ENCODE results near the gene PCBP3. TPM values are rescaled to one million over a fixed set of nuclear protein-coding genes. Genes with fewer than 3 reads are reported as not detected.

Gene PCBP3
- total RNA-seq, 2 donors from 2014 or later, result 2.1 to 5.3 TPM

GRCh38 chr21:45768740-45769048 is 125.2 kb downstream of the PCBP3 start:
- Histone ChIP-seq H3K27ac (no peak overlapping the region), H3K4me1 (no peaks in the 10 kb centered on the region), H3K36me3 (no peaks in the 10 kb centered on the region), H3K4me3 (no peak overlapping the region), H3K27me3 (no peaks in the 10 kb centered on the region), H3K9me3 (no peaks in the 10 kb centered on the region), H3K9ac (ENCODE audit: low read depth in 2 of 2, low read length in 2 of 2) (no peak overlapping the region)
- DNase-seq, result no peak
- intact Hi-C loops (cut with DNase I), result no loop called here
- no peak for TF ChIP-seq CTCF (IDR thresholded peaks at IDR 0.05)

GRCh38 chr21:45769294-45769693 is 125.8 kb downstream of the PCBP3 start:
- no peak for TF ChIP-seq CTCF (IDR thresholded peaks at IDR 0.05)
- no peaks in the 10 kb centered on the region for H3K9me3 ChIP-seq
- intact Hi-C loops (cut with DNase I), result no loop called here

GRCh38 chr21:45769896-45770295 is 126.4 kb downstream of the PCBP3 start:
- TF ChIP-seq CTCF (IDR thresholded peaks at IDR 0.05), result no peak
- no peaks in the 10 kb centered on the region for H3K4me1 ChIP-seq
- no peak for DNase-seq
- no peaks in the 10 kb centered on the region for H3K36me3 ChIP-seq
- H3K9me3 ChIP-seq, result no peaks in the 10 kb centered on the region
- H3K9ac ChIP-seq (ENCODE audit: low read depth in 2 of 2, low read length in 2 of 2), result no peak overlapping the region
- intact Hi-C loops (cut with DNase I), result no loop called here
- H3K27ac ChIP-seq, result no peak overlapping the region
- H3K27me3 ChIP-seq, result no peaks in the 10 kb centered on the region
- H3K4me3 ChIP-seq, result no peak overlapping the region

More at GRCh38 chr21:45769294-45769693, 125.8 kb downstream of the PCBP3 start:
- DNase-seq, result no peak
- Histone ChIP-seq H3K36me3 (no peaks in the 10 kb centered on the region), H3K4me1 (no peaks in the 10 kb centered on the region), H3K4me3 (no peak overlapping the region), H3K27ac (no peak overlapping the region), H3K9ac (ENCODE audit: low read depth in 2 of 2, low read length in 2 of 2) (no peak overlapping the region), H3K27me3 (no peaks in the 10 kb centered on the region)

- TF ChIP-seq CTCF (IDR thresholded peaks at IDR 0.05), result no peak
- Histone ChIP-seq H3K4me3 (no peak overlapping the region), H3K36me3 (no peaks in the 10 kb centered on the region)
These were observed 128.7 kb downstream of the PCBP3 start for GRCh38 chr21:45772180-45772579.

GRCh38 chr21:45774291-45774690 is 130.8 kb downstream of the PCBP3 start:
- Histone ChIP-seq H3K4me3 (no peak overlapping the region), H3K27me3 (no peaks in the 10 kb centered on the region), H3K27ac (no peak overlapping the region), H3K9me3 (no peaks in the 10 kb centered on the region), H3K36me3 (no peaks in the 10 kb centered on the region), H3K4me1 (no peaks in the 10 kb centered on the region), H3K9ac (ENCODE audit: low read depth in 2 of 2, low read length in 2 of 2) (no peak overlapping the region)
- TF ChIP-seq CTCF (IDR thresholded peaks at IDR 0.05), result no peak
- DNase-seq, result no peak
- intact Hi-C loops (cut with DNase I), result no loop called here

More at GRCh38 chr21:45772180-45772579, 128.7 kb downstream of the PCBP3 start:
- Histone ChIP-seq H3K9ac (ENCODE audit: low read depth in 2 of 2, low read length in 2 of 2) (no peak overlapping the region), H3K4me1 (no peaks in the 10 kb centered on the region), H3K27ac (no peak overlapping the region), H3K27me3 (no peaks in the 10 kb centered on the region), H3K9me3 (no peaks in the 10 kb centered on the region)
- intact Hi-C loops (cut with DNase I), result no loop called here
- DNase-seq, result no peak

GRCh38 chr21:45776971-45777370 is 133.4 kb downstream of the PCBP3 start:
- no peak for TF ChIP-seq CTCF (IDR thresholded peaks at IDR 0.05)
- H3K9me3 ChIP-seq, result no peaks in the 10 kb centered on the region
- intact Hi-C loops (cut with DNase I), result no loop called here

More at GRCh38 chr21:45776971-45777370, 133.4 kb downstream of the PCBP3 start:
- no peak for DNase-seq
- Histone ChIP-seq H3K27ac (no peak overlapping the region), H3K4me1 (no peaks in the 10 kb centered on the region), H3K36me3 (no peaks in the 10 kb centered on the region), H3K9ac (ENCODE audit: low read depth in 2 of 2, low read length in 2 of 2) (no peak overlapping the region), H3K27me3 (no peaks in the 10 kb centered on the region), H3K4me3 (no peak overlapping the region)
